ENCODE measurements around the gene CLDN7. TPM values are rescaled to one million over a fixed set of nuclear protein-coding genes. Genes with fewer than 3 reads are reported as not detected.

Gene CLDN7
- total RNA-seq = 248 and 250 TPM in 2 replicates

- Histone ChIP-seq H3K27me3 (ENCODE audit: control insufficient read depth, insufficient read depth, low read length) (peaks cover 11% of the 10 kb centered on the region), H3K36me3 (ENCODE audit: control insufficient read depth, insufficient read depth, low read length) (no peaks in the 10 kb centered on the region), H3K4me3 (ENCODE audit: low read depth, low read length) (peak within 1 kb of the TSS; percentile 46)
- no peak for TF ChIP-seq CTCF (IDR thresholded peaks at IDR 0.05; ENCODE audit: insufficient read depth, low read length, poor library complexity, severe bottlenecking)
- no peak for DNase-seq (ENCODE audit: low read depth)
Observed at GRCh38 chr17:7262192-7262934, at the start of gene CLDN7. Gene CLDN7 (minus strand): TSS chr17:7262478. CDS start chr17:7262043, 435 bp downstream.

- DNase-seq (ENCODE audit: low read depth) = no peak
- Histone ChIP-seq H3K27me3 (ENCODE audit: control insufficient read depth, insufficient read depth, low read length) (no peaks in the 10 kb centered on the region), H3K4me3 (ENCODE audit: low read depth, low read length) (no peak overlapping the region), H3K36me3 (ENCODE audit: control insufficient read depth, insufficient read depth, low read length) (peaks cover 10% of the 10 kb centered on the region)
- TF ChIP-seq CTCF (IDR thresholded peaks at IDR 0.05; ENCODE audit: insufficient read depth, low read length, poor library complexity, severe bottlenecking) = no peak
Observed at GRCh38 chr17:7311110-7311705, 48.9 kb upstream of the CLDN7 start.

GRCh38 chr17:7309628-7310027 is 47.4 kb upstream of the CLDN7 start:
- no peak for DNase-seq (ENCODE audit: low read depth)
- TF ChIP-seq CTCF (IDR thresholded peaks at IDR 0.05; ENCODE audit: insufficient read depth, low read length, poor library complexity, severe bottlenecking) = no peak
- H3K27me3 ChIP-seq (ENCODE audit: control insufficient read depth, insufficient read depth, low read length) = no peaks in the 10 kb centered on the region
- H3K36me3 ChIP-seq (ENCODE audit: control insufficient read depth, insufficient read depth, low read length) = peaks cover 10% of the 10 kb centered on the region
- no peak overlapping the region for H3K4me3 ChIP-seq (ENCODE audit: low read depth, low read length)

- TF ChIP-seq CTCF (IDR thresholded peaks at IDR 0.05; ENCODE audit: insufficient read depth, low read length, poor library complexity, severe bottlenecking) = no peak
- peak; percentile 44 for DNase-seq (ENCODE audit: low read depth)
- Histone ChIP-seq H3K36me3 (ENCODE audit: control insufficient read depth, insufficient read depth, low read length) (peaks cover 10% of the 10 kb centered on the region), H3K4me3 (ENCODE audit: low read depth, low read length) (peak overlapping the region; percentile 56), H3K27me3 (ENCODE audit: control insufficient read depth, insufficient read depth, low read length) (no peaks in the 10 kb centered on the region)
Observed at GRCh38 chr17:7308625-7309433, 46.6 kb upstream of the CLDN7 start.

- Histone ChIP-seq H3K27me3 (ENCODE audit: control insufficient read depth, insufficient read depth, low read length) (no peaks in the 10 kb centered on the region), H3K4me3 (ENCODE audit: low read depth, low read length) (peak overlapping the region; percentile 56), H3K36me3 (ENCODE audit: control insufficient read depth, insufficient read depth, low read length) (peaks cover 7% of the 10 kb centered on the region)
- TF ChIP-seq CTCF (IDR thresholded peaks at IDR 0.05; ENCODE audit: insufficient read depth, low read length, poor library complexity, severe bottlenecking) = no peak
- no peak for DNase-seq (ENCODE audit: low read depth)
Observed at GRCh38 chr17:7307686-7308624, 45.7 kb upstream of the CLDN7 start.
